ENCODE data around the gene RASL10A. TPM values are rescaled to one million over a fixed set of nuclear protein-coding genes. Genes with fewer than 3 reads are reported as not detected.

The RASL10A gene
- total and polyA plus RNA-seq, 9 of the 15 experiments (the other 6 are each of a cell fraction or from before 2014, with no cell fraction given), result 0.17 to 1.2 (median 0.45) TPM; not detected in 3

GRCh38 chr22:29348041-29348440 lies 32.5 kb upstream of the RASL10A start:
- no peak for TF ChIP-seq CREB3L1 (IDR thresholded peaks at IDR 0.05; ENCODE audit: borderline replicate concordance, low read depth)
- no peak for TF ChIP-seq TAL1 (IDR thresholded peaks at IDR 0.05)
- TF ChIP-seq THAP12 (CRISPR knock-in tag; IDR thresholded peaks at IDR 0.05), result no peak
- TF ChIP-seq FUS (optimal IDR thresholded peaks at IDR 0.05; ENCODE audit: low read depth, low read length), result no peak
- no peak for TF ChIP-seq FOXA1 (IDR thresholded peaks at IDR 0.05; ENCODE audit: borderline replicate concordance)
- no peak for TF ChIP-seq NR2C1 (IDR thresholded peaks at IDR 0.05)
- no peak for TF ChIP-seq NR2C1 (tag; IDR thresholded peaks at IDR 0.05)
- no peak for TF ChIP-seq RAD51 (IDR thresholded peaks at IDR 0.05; ENCODE audit: borderline replicate concordance, low read depth)
- Histone ChIP-seq H3K9me3 (replicated peaks; ENCODE audit: control insufficient read depth, insufficient read depth, low read depth, low read length) (no peaks in the 10 kb centered on the region), H3K27me3 (ENCODE audit: control insufficient read depth in 2 of 2, insufficient read depth in 2 of 2, low read length in 2 of 2) (no peaks in the 10 kb centered on the region), H3K4me1 (replicated peaks in 1 of 2; ENCODE audit: control insufficient read depth in 2 of 2, insufficient read depth in 2 of 2, low read length in 2 of 2) (peaks cover 0 to 3% of the 10 kb centered on the region in 2 experiments; a peak in 3 of 5 replicates), H3K9ac (ENCODE audit: insufficient read depth in 1 of 2, low read depth in 2 of 2, low read length in 2 of 2) (no peak overlapping the region), H3K9me1 (ENCODE audit: control insufficient read depth, insufficient read depth, low read length) (no peaks in the 10 kb centered on the region), H3K4me3 (no peak overlapping the region), H3K79me2 (ENCODE audit: control insufficient read depth, insufficient read depth, low read length) (no peaks in the 10 kb centered on the region), H3K27ac (ENCODE audit: extremely low read depth, low read depth, low read length) (no peak overlapping the region), H3K36me3 (ENCODE audit: control insufficient read depth, insufficient read depth, low read length) (peaks cover 85% of the 10 kb centered on the region), H3K4me2 (ENCODE audit: insufficient read depth, low read length) (no peak overlapping the region), H4K20me1 (replicated peaks; ENCODE audit: control insufficient read depth, insufficient read depth, low read length) (no peaks in the 10 kb centered on the region), H2AFZ (ENCODE audit: low read depth, low read length) (no peak overlapping the region)
- intact Hi-C loops (cut with micrococcal nuclease), result no loop called here
- ChIA-PET CTCF (ENCODE audit: low intra/inter-chr PET ratio) (no interaction called here), POLR2A (interaction anchor here (1.1 kb wide), 1 partner anchor 16 kb away, joined by 3 read pairs; no protein-coding TSS in a partner anchor)
- FAIRE-seq (no peak), DNase-seq (ENCODE audit: extremely low read depth in 1 of 4, low spot score in 3 of 4) (no peak), ATAC-seq (no peak)
- BruUV-seq (replicated peaks), result no TSS peak
- 86% methylated on average over 2 of the region's 2 CpGs for WGBS (ENCODE audit: insufficient coverage, low coverage, missing lambda C conversion rate)
- in situ Hi-C loops (cut with MboI), result no loop called here

Data from K562 (cell line).